ENCODE data around the gene MAN1B1.

DNA sequence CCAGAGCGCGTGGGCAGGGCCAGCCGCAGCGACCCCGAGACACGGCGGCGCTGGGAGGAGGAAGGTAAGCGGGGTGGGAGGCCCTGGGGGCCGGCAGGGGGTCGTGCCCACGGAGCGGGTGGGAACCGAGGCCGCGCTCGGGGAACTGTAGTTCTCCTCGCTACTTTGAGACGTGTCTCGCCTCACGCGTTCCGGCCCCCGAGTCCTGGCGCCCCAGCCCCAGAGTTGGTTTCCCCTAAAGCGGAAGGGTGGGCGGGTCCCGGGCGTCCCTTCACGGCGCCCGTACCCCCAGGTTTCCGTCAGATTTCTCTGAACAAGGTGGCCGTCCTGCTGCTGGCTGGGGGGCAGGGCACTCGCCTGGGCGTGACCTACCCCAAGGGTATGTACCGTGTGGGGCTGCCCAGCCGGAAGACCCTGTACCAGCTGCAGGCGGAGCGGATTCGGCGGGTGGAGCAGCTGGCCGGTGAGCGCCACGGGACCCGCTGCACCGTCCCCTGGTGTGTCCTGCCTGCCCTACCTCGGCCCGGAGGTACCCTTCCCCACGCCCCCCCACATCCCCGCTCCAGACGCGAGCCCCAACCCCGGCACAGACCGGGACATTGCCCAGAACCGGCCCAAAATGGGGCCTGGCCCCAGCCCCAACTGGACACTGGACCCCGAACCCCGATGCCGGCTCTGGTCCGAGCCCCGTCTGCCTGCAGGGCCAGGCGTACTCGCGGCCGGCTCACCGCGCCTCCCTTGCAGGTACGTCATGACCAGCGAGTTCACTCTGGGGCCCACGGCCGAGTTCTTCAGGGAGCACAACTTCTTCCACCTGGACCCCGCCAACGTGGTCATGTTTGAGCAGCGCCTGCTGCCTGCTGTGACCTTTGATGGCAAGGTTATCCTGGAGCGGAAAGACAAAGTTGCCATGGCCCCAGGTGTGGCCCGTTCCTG lies 8.8 kb upstream of the MAN1B1 start:
- TF ChIP-seq SIN3A (IDR thresholded peaks at IDR 0.05; ENCODE audit: borderline replicate concordance, insufficient read depth, low read length) (0 out of 2 replicates have a peak, but pooled peaks have one; percentile 41), POLR2AphosphoS5 (IDR thresholded peaks at IDR 0.05; ENCODE audit: low read depth, low read length) (no peak), TAF1 (IDR thresholded peaks at IDR 0.05; ENCODE audit: borderline replicate concordance, insufficient read depth, low read length) (no peak), FOXP2 (optimal IDR thresholded peaks at IDR 0.05; ENCODE audit: borderline replicate concordance, extremely low read depth, extremely low read length, insufficient read depth) (no peak)
- TF ChIP-seq, protein P1, sequence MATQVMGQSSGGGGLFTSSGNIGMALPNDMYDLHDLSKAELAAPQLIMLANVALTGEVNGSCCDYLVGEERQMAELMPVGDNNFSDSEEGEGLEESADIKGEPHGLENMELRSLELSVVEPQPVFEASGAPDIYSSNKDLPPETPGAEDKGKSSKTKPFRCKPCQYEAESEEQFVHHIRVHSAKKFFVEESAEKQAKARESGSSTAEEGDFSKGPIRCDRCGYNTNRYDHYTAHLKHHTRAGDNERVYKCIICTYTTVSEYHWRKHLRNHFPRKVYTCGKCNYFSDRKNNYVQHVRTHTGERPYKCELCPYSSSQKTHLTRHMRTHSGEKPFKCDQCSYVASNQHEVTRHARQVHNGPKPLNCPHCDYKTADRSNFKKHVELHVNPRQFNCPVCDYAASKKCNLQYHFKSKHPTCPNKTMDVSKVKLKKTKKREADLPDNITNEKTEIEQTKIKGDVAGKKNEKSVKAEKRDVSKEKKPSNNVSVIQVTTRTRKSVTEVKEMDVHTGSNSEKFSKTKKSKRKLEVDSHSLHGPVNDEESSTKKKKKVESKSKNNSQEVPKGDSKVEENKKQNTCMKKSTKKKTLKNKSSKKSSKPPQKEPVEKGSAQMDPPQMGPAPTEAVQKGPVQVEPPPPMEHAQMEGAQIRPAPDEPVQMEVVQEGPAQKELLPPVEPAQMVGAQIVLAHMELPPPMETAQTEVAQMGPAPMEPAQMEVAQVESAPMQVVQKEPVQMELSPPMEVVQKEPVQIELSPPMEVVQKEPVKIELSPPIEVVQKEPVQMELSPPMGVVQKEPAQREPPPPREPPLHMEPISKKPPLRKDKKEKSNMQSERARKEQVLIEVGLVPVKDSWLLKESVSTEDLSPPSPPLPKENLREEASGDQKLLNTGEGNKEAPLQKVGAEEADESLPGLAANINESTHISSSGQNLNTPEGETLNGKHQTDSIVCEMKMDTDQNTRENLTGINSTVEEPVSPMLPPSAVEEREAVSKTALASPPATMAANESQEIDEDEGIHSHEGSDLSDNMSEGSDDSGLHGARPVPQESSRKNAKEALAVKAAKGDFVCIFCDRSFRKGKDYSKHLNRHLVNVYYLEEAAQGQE (IDR thresholded peaks at IDR 0.05; ENCODE audit: insufficient read depth in 1 of 2, low read depth in 2 of 2, low read length in 2 of 2), result no peak
